ENCODE results near the gene ZNF664.

Gene ZNF664

GRCh38 chr12:123972457-123973401 lies at the start of gene ZNF664, which contains the start of gene CCDC92:
Gene ZNF664 (plus strand): TSS chr12:123973215. CDS start chr12:124012145, 38,930 bp downstream.
Gene CCDC92 (minus strand): TSS chr12:123972831. CDS start chr12:123944305, 28,526 bp downstream.
- Histone ChIP-seq H3K36me3 (replicated peaks; ENCODE audit: low read depth, low read length) (peaks cover 16% of the 10 kb centered on the region), H4K20me1 (ENCODE audit: insufficient read depth, low read length) (no peaks in the 10 kb centered on the region), H3K4me3 (ENCODE audit: low read length) (peak within 1 kb of the TSS; percentile 84), H3K79me2 (ENCODE audit: low read length) (peaks cover 18% of the 10 kb centered on the region), H2AFZ (ENCODE audit: low read depth, low read length) (peak within 1 kb of the TSS; percentile 40), H3K27me3 (ENCODE audit: low read depth, low read length) (no peaks in the 10 kb centered on the region), H3K4me1 (ENCODE audit: low read length) (peaks cover 16% of the 10 kb centered on the region), H3K9me3 (ENCODE audit: insufficient read depth, low read length) (no peaks in the 10 kb centered on the region), H3K4me2 (ENCODE audit: low read length) (peak within 1 kb of the TSS; percentile 94), H3K27ac (ENCODE audit: low read length) (0 out of 2 replicates have a peak within 1 kb of the TSS, but pooled peaks have one; percentile 11), H3K9ac (ENCODE audit: low read length) (peak within 1 kb of the TSS; percentile 77)
- TF ChIP-seq CTCF (IDR thresholded peaks at IDR 0.05; ENCODE audit: low read depth, low read length): no peak
- no peak for TF ChIP-seq EZH2phosphoT487 (IDR thresholded peaks at IDR 0.05; ENCODE audit: low read depth)

GRCh38 chr12:123923927-123924326 lies 49.1 kb upstream of the ZNF664 start:
- Histone ChIP-seq H3K27ac (ENCODE audit: low read length) (no peak overlapping the region), H3K4me3 (ENCODE audit: low read length) (no peak overlapping the region), H4K20me1 (ENCODE audit: insufficient read depth, low read length) (no peaks in the 10 kb centered on the region), H3K9me3 (ENCODE audit: insufficient read depth, low read length) (no peaks in the 10 kb centered on the region), H3K4me1 (ENCODE audit: low read length) (no peaks in the 10 kb centered on the region), H3K79me2 (ENCODE audit: low read length) (no peaks in the 10 kb centered on the region), H3K4me2 (ENCODE audit: low read length) (no peak overlapping the region), H2AFZ (ENCODE audit: low read depth, low read length) (no peak overlapping the region), H3K9ac (ENCODE audit: low read length) (no peak overlapping the region), H3K36me3 (replicated peaks; ENCODE audit: low read depth, low read length) (no peaks in the 10 kb centered on the region), H3K27me3 (ENCODE audit: low read depth, low read length) (peaks cover 37% of the 10 kb centered on the region)
- no peak for TF ChIP-seq CTCF (IDR thresholded peaks at IDR 0.05; ENCODE audit: low read depth, low read length)
- no peak for TF ChIP-seq EZH2phosphoT487 (IDR thresholded peaks at IDR 0.05; ENCODE audit: low read depth)

- no peak overlapping the region for H3K27ac ChIP-seq (ENCODE audit: low read length)
- TF ChIP-seq CTCF (IDR thresholded peaks at IDR 0.05; ENCODE audit: low read depth, low read length) (no peak), EZH2phosphoT487 (IDR thresholded peaks at IDR 0.05; ENCODE audit: low read depth) (no peak)
- no peak overlapping the region for H3K4me2 ChIP-seq (ENCODE audit: low read length)
- H2AFZ ChIP-seq (ENCODE audit: low read depth, low read length): no peak overlapping the region
- no peak overlapping the region for H3K9ac ChIP-seq (ENCODE audit: low read length)
- H3K4me3 ChIP-seq (ENCODE audit: low read length): no peak overlapping the region
- H3K27me3 ChIP-seq (ENCODE audit: low read depth, low read length): peaks cover 37% of the 10 kb centered on the region
- no peaks in the 10 kb centered on the region for H3K79me2 ChIP-seq (ENCODE audit: low read length)
- H3K36me3 ChIP-seq (replicated peaks; ENCODE audit: low read depth, low read length): no peaks in the 10 kb centered on the region
- H3K9me3 ChIP-seq (ENCODE audit: insufficient read depth, low read length): no peaks in the 10 kb centered on the region
- H3K4me1 ChIP-seq (ENCODE audit: low read length): no peaks in the 10 kb centered on the region
- no peaks in the 10 kb centered on the region for H4K20me1 ChIP-seq (ENCODE audit: insufficient read depth, low read length)
Measured at GRCh38 chr12:123924539-123924938, 48.5 kb upstream of the ZNF664 start.

GRCh38 chr12:123928274-123928865 lies 44.6 kb upstream of the ZNF664 start:
- H3K9ac ChIP-seq (ENCODE audit: low read length): no peak overlapping the region
- H3K4me1 ChIP-seq (ENCODE audit: low read length): no peaks in the 10 kb centered on the region
- H3K9me3 ChIP-seq (ENCODE audit: insufficient read depth, low read length): no peaks in the 10 kb centered on the region
- H3K27me3 ChIP-seq (ENCODE audit: low read depth, low read length): peaks cover 28% of the 10 kb centered on the region
- H3K4me2 ChIP-seq (ENCODE audit: low read length): no peak overlapping the region
- no peaks in the 10 kb centered on the region for H3K36me3 ChIP-seq (replicated peaks; ENCODE audit: low read depth, low read length)
- H2AFZ ChIP-seq (ENCODE audit: low read depth, low read length): no peak overlapping the region
- TF ChIP-seq CTCF (IDR thresholded peaks at IDR 0.05; ENCODE audit: low read depth, low read length) (peak; percentile 11; the same call in 1 of the 2 replicates), EZH2phosphoT487 (IDR thresholded peaks at IDR 0.05; ENCODE audit: low read depth) (no peak)
- no peak overlapping the region for H3K4me3 ChIP-seq (ENCODE audit: low read length)
- no peaks in the 10 kb centered on the region for H4K20me1 ChIP-seq (ENCODE audit: insufficient read depth, low read length)
- H3K79me2 ChIP-seq (ENCODE audit: low read length): no peaks in the 10 kb centered on the region
- H3K27ac ChIP-seq (ENCODE audit: low read length): no peak overlapping the region
